Hepatocyte (in vitro differentiated cells): ENCODE results near the gene UMAD1. TPM values are rescaled to one million over a fixed set of nuclear protein-coding genes. Genes with fewer than 3 reads are reported as not detected.
"Not testable (repeated sequence)": the region's sequence is repeated elsewhere in the genome, so short reads cannot be mapped to it uniquely, and the experiment has no call there.

Experiments
- DNase-seq: peaks from one replicate; pipeline ENCODE4 v3.0.0-alpha.2; 2016; ENCODE audit warnings: low spot score
- H2AFZ ChIP-seq: fragments of 200-600 bp; sonication (generic); 2 replicates; pipeline ENCODE4 v1.6.0; 2016; ENCODE audit warnings: antibody characterized with exemption, mild to moderate bottlenecking
- H3K27ac ChIP-seq: fragments of 200-600 bp; sonication (generic); 2 replicates; pipeline ENCODE4 v1.5.1; 2016; ENCODE audit warnings: mild to moderate bottlenecking
- H3K27me3 ChIP-seq: fragments of 200-600 bp; sonication (generic); 2 replicates; pipeline ENCODE4 v1.6.1; 2016
- H3K36me3 ChIP-seq: fragments of 200-600 bp; sonication (generic); replicated peaks from 2 replicates; pipeline ENCODE4 v1.5.1; 2016; ENCODE audit warnings: low read depth; ENCODE audit not compliant: insufficient read depth
- H3K4me1 ChIP-seq: fragments of 200-600 bp; sonication (generic); 2 replicates; pipeline ENCODE4 v1.5.1; 2016; ENCODE audit warnings: mild to moderate bottlenecking, moderate library complexity; ENCODE audit not compliant: insufficient read depth
- H3K4me2 ChIP-seq: fragments of 200-600 bp; sonication (generic); 2 replicates; pipeline ENCODE4 v1.6.0; 2016
- H3K4me3 ChIP-seq: fragments of 200-600 bp; sonication (generic); 2 replicates; pipeline ENCODE4 v1.5.1; 2016; ENCODE audit warnings: mild to moderate bottlenecking
- H3K79me2 ChIP-seq: fragments of 200-600 bp; sonication (generic); 2 replicates; pipeline ENCODE4 v1.6.0; 2017; ENCODE audit warnings: mild to moderate bottlenecking
- H3K9me2 ChIP-seq: fragments of 200-600 bp; sonication (generic); replicated peaks from 2 replicates; pipeline ENCODE4 v1.6.0; 2017; ENCODE audit warnings: mild to moderate bottlenecking; ENCODE audit not compliant: insufficient read depth
- H3K9me3 ChIP-seq: fragments of 200-600 bp; sonication (generic); 2 replicates; pipeline ENCODE4 v1.5.1; 2016; ENCODE audit warnings: low read depth, mild to moderate bottlenecking
- H4K20me1 ChIP-seq: fragments of 200-600 bp; sonication (generic); 2 replicates; pipeline ENCODE4 v1.6.0; 2016; ENCODE audit warnings: mild to moderate bottlenecking; ENCODE audit not compliant: insufficient read depth, poor library complexity, severe bottlenecking
- CTCF ChIP-seq: fragments of 200-600 bp; sonication (generic); IDR thresholded peaks from 2 replicates; pipeline ENCODE4 v1.5.1; 2016; ENCODE audit warnings: antibody characterized with exemption, mild to moderate bottlenecking; ENCODE audit not compliant: poor library complexity
- EZH2 ChIP-seq: fragments of 200-600 bp; sonication (generic); IDR thresholded peaks from 2 replicates; pipeline ENCODE4 v1.6.1; 2016; ENCODE audit warnings: antibody characterized with exemption, mild to moderate bottlenecking, borderline replicate concordance
- EZH2phosphoT487 ChIP-seq: fragments of 200-600 bp; sonication (generic); IDR thresholded peaks from one replicate; pipeline ENCODE4 v1.6.1; 2018; ENCODE audit warnings: antibody characterized with exemption, mild to moderate bottlenecking, low read depth, moderate library complexity; ENCODE audit not compliant: unreplicated experiment, severe bottlenecking
- WGBS: methylation state at CpG from one replicate; pipeline ENCODE4 v1.1.6; 2016; ENCODE audit warnings: low lambda C conversion rate; ENCODE audit errors: missing lambda C conversion rate; 5-methylcytosine and 5-hydroxymethylcytosine counted together
- polyA plus RNA-seq: library from polyadenylated mRNA; unstranded; fragments of >200 nt; fragmentation: Nextera tagmentation; extraction: Ambion mirVana; gene quantifications from 2 replicates; pipeline ENCODE4 v1.2.1, GENCODE V29; 2016
- total RNA-seq: library from RNA; depleted of rRNA; stranded (reverse); fragments of >200 nt; gene quantifications from 2 replicates; pipeline ENCODE4 v1.2.3, GENCODE V29; 2014

Gene UMAD1
- total and polyA plus RNA-seq, 2 experiments from 2014 or later, result 15.7 to 29.0 TPM

GRCh38 chr7:7673240-7673550, 32.6 kb downstream of the UMAD1 start:
- WGBS, result 91% methylated on average over 2 of the region's 2 CpGs
- H3K9me3 ChIP-seq, result no peaks in the 10 kb centered on the region

DNA sequence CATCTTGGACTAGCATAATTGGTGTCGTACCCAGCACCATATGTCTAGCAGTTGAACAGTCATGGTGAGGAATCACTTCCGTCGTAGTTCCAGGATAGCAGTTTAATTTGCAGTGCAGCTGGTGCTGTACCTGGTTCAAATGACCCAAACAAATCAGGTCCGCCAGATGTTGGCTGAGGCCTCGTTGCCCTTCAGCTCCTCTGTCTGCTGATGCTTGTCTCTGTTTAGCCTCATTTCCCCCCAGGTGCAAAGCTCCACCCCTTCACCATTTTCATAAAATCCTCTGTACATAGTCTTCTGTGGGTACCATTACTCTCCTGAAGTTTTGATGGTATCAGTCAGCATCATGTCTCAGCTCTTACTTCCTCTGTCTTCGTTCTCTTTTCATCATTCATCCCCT, 35.1 kb downstream of the UMAD1 start:
- Histone ChIP-seq H4K20me1 (no peaks in the 10 kb centered on the region), H3K36me3 (no peaks in the 10 kb centered on the region), H3K4me3 (no peak overlapping the region), H3K4me2 (no peak overlapping the region), H3K27me3 (no peaks in the 10 kb centered on the region), H3K27ac (no peak overlapping the region), H3K4me1 (no peaks in the 10 kb centered on the region), H3K9me3 (no peaks in the 10 kb centered on the region), H2AFZ (no peak overlapping the region), H3K9me2 (no peaks in the 10 kb centered on the region), H3K79me2 (peaks cover 17% of the 10 kb centered on the region)
- DNase-seq, result no peak
- no peak for TF ChIP-seq EZH2
- WGBS, result 86% methylated on average over 6 of the region's 6 CpGs

More at GRCh38 chr7:7673240-7673550, 32.6 kb downstream of the UMAD1 start:
- H3K9me2 ChIP-seq, result no peaks in the 10 kb centered on the region
- H3K4me2 ChIP-seq, result no peak overlapping the region
- TF ChIP-seq EZH2phosphoT487 (no peak), EZH2 (no peak), CTCF (no peak)
- no peaks in the 10 kb centered on the region for H3K27me3 ChIP-seq
- no peaks in the 10 kb centered on the region for H4K20me1 ChIP-seq
- H2AFZ ChIP-seq, result no peak overlapping the region
- H3K36me3 ChIP-seq, result no peaks in the 10 kb centered on the region
- no peak overlapping the region for H3K4me3 ChIP-seq
- H3K27ac ChIP-seq, result no peak overlapping the region
- DNase-seq, result no peak
- no peaks in the 10 kb centered on the region for H3K4me1 ChIP-seq
- H3K79me2 ChIP-seq, result peaks cover 23% of the 10 kb centered on the region

DNA sequence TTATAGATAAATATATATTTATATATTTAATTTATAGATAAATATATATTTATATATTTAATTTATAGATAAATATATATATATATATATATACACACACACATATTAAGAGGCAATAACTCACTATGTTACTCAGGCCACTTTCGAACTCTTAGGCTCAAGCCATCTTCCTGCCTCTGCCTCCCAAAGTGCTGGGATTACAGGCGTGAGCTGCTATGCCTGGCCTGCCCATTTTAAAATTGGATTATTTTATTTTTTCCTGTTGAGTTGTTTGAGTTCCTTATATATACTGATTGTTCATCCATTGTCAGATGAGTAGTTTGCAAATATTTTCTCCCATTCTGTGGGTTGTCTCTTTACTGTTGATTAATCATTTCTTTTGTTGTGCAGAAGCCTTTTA, 39.1 kb downstream of the UMAD1 start:
- not testable (repeated sequence) for DNase-seq

DNA sequence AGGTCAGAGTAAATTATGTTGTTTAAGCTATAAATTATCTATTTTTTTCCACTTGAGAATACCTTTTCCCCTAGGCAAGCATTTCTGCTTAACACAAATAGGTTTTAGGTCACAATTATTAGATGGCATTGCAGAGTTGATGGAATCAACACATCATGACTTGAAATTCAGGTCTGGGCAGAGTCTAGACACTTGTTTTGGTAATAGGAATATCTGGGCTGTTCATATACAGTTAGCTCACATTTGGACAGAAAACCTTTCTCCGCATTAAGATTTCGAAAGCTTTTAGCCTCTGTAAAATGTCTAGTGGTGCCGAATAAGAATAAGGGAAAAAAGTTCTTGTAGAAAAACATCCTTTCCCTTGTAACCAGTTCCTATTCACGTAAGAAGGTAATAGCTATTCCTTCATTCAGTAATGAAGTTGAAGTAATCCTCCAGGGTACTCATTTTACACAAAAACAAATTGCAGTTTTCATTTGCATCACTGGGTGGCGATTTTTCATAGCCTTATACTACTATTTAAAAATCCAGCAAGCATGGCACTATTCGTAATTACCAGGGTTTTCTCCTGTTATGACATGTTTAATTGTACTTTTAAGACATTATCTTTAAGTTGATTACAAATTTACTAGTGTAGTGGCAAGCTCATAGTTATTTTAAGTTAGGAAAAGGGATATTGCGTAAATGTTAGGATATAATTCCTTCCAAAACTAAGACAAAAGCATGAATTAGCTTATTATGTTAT, 40.8 kb downstream of the UMAD1 start:
- Histone ChIP-seq H3K9me3 (no peaks in the 10 kb centered on the region), H3K9me2 (no peaks in the 10 kb centered on the region), H2AFZ (no peak overlapping the region), H3K27ac (no peak overlapping the region), H3K4me2 (no peak overlapping the region), H3K79me2 (peaks cover 20% of the 10 kb centered on the region), H3K4me1 (no peaks in the 10 kb centered on the region), H3K36me3 (no peaks in the 10 kb centered on the region), H4K20me1 (no peaks in the 10 kb centered on the region), H3K27me3 (no peaks in the 10 kb centered on the region), H3K4me3 (no peak overlapping the region)
- WGBS, result 52% methylated on average over 7 of the region's 7 CpGs
- TF ChIP-seq CTCF (peak; percentile 74), EZH2phosphoT487 (no peak), EZH2 (no peak)
- DNase-seq, result peak; percentile 65

More for the DNA sequence above, 39.1 kb downstream of the UMAD1 start:
- not testable (repeated sequence) for H2AFZ ChIP-seq, H3K9me3 ChIP-seq, H3K9me2 ChIP-seq, H3K4me3 ChIP-seq, H3K27me3 ChIP-seq, H4K20me1 ChIP-seq, H3K27ac ChIP-seq, H3K36me3 ChIP-seq, H3K4me1 ChIP-seq, H3K4me2 ChIP-seq
- 100% methylated on average over 2 of the region's 2 CpGs for WGBS
- peaks cover 11% of the 10 kb centered on the region for H3K79me2 ChIP-seq
